Measurements from ENCODE around the gene GMEB2. TPM values are rescaled to one million over a fixed set of nuclear protein-coding genes. Genes with fewer than 3 reads are reported as not detected.
"Not testable (repeated sequence)": the region's sequence is repeated elsewhere in the genome, so short reads cannot be mapped to it uniquely, and the experiment has no call there.

The GMEB2 gene
- total RNA-seq, 2 experiments from 2014 or later: 14.0 to 14.1 TPM

DNA sequence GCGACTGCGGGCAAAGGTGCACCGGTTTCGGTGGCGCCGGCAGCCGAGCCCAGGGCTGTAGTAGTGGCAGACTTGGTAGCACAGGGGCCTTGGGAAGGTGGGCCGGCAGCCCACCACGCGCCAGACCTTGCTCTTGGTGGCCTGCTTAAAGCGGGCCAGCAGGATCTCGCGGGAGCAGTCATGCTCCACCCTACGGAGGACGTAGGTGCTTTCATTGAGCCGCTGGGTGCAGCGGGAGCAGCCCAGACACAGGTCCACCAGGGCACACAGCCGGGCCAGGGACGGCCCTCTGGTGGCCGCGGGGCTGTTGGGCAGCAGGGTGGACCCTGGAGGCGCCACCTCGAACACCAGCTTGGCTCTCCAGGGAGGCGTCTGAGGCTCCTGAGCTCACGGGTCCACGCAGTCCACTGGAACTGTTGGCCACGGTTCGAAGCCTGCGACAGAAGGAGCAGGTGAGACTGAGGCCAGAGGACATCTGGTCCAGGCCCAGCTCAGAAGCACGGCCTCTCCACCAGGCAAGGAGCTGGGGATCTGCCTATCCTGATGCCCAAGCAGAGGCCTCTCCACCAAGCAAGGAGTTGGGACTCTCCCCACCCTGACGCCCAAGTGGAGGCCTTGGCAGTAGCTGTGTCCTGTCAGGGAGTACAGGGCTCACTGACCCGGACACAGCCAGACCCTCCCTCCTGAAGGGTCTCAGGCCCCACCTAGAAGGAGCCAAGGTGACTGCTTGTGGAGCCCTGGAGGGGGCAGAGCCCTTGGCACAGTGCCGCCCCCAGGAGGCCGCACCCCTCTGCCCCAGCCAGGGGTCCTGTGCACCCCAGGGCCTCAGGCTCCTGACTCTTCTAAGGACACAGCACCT is 53.9 kb downstream of the GMEB2 start:
- ChIA-PET POLR2A (no interaction called here), CTCF (no interaction called here)
- Mint-ChIP-seq H3K27ac (peak overlapping the region; percentile 60), H3K27me3 (peaks cover 2% of the 10 kb centered on the region), H3K36me3 (ENCODE audit: low read depth) (no peaks in the 10 kb centered on the region), H3K4me1 (peaks cover 13% of the 10 kb centered on the region), H3K9me3 (ENCODE audit: low read depth) (no peaks in the 10 kb centered on the region), H3K4me3 (peak overlapping the region; percentile 70)
- DNase-seq: no peak
- no peak for ATAC-seq
- intact Hi-C loops (cut with DNase I, micrococcal nuclease): no loop called here

DNA sequence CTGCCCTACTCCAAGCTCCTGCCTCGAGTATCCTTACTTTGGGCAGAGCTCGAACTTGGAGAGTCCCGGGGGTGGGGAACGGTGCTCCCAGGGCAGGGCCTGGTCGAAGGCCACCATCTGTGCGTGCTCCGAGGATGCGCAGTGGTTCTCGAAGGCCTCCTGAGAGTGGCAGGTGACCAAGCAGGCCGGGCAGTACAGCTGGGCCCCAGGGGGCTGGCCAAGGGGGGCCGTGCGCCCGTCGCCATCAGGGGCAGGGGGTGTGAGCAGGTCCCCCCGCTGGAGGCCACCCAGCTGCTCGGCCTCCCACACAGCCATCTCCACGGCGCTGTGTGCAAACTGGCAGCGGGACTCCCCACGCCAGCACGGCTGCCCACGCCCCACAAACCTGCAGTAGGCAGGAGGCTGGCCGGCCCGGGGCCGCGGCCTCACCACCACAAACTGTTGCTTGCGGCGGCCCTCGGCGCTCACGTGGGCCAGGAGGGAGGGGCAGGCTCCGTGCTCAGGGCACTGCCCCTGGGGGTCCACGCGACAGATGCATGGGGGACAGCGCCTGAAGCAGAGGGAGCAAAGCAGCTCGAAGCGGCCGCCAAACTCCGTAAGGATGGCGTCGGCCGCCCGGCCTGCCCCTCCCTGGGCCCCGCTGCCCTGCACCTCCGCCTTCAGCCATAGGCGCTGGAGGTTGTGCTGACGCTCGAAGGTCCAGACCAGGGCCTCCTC is 54.7 kb downstream of the GMEB2 start:
- Mint-ChIP-seq H3K4me3 (no peak overlapping the region), H3K27ac (no peak overlapping the region), H3K27me3 (peaks cover 2% of the 10 kb centered on the region), H3K36me3 (ENCODE audit: low read depth) (no peaks in the 10 kb centered on the region), H3K4me1 (peaks cover 20% of the 10 kb centered on the region), H3K9me3 (ENCODE audit: low read depth) (no peaks in the 10 kb centered on the region)
- DNase-seq (no peak), ATAC-seq (no peak)
- intact Hi-C loops (cut with DNase I, micrococcal nuclease): no loop called here
- ChIA-PET POLR2A (no interaction called here), CTCF (interaction anchor here (1.0 kb wide), 1 partner anchor 35 kb away, joined by 3 read pairs; the partner anchor contains the start of gene PTK6)

DNA sequence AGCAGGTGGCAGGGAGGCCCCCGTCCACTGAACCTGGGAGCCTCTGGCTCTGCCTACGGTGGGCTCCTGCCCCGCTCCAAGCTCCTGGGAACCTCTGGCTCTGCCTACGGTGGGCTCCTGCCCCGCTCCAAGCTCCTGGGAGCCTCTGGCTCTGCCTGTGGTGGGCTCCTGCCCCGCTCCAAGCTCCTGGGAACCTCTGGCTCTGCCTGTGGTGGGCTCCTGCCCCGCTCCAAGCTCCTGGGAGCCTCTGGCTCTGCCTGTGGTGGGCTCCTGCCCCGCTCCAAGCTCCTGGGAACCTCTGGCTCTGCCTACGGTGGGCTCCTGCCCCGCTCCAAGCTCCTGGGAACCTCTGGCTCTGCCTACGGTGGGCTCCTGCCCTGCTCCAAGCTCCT is 55.8 kb downstream of the GMEB2 start:
- not testable (repeated sequence) for DNase-seq

DNA sequence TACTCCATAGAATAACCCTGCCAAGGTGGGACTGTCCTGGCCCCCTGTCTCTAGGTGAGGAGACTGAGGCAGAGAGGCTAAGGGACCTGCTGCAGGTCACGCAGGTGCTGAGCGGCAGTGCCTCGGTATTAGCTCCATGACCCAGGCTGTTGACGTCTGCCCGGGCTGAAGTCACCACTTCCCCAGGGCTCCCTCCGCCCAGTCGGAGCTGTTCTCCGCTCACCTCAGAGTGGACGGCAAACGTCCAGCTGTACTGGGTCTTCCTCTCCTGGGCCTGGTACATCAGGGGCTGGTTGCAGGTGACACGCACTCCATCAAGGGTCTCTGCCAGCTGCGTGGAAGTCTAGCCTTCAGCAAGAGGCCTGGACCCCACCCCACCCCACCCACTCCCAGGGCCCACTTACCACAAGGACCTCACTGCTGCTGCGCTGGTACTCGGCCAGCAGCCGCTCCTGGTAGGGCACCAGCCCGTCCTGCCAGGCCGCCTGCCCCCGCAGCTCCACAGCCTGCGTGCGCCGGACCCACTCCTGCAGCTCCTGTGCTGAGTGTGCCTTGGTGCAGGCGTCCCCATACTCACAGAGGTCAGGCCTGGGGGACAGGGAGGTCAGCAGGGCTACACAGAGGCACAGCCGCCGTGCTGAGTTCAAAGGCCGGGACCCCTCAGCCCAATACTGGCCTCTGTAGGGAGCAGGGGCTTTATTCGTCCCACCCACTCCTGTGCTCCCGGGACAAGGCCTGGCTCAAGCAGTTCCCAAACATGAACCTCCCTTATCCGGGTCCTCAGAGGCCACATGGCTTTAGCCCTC is 56.4 kb downstream of the GMEB2 start:
- Mint-ChIP-seq H3K9me3 (ENCODE audit: low read depth) (no peaks in the 10 kb centered on the region), H3K4me1 (peaks cover 22% of the 10 kb centered on the region), H3K4me3 (no peak overlapping the region), H3K27ac (no peak overlapping the region), H3K27me3 (no peaks in the 10 kb centered on the region), H3K36me3 (ENCODE audit: low read depth) (no peaks in the 10 kb centered on the region)
- DNase-seq (no peak), ATAC-seq (no peak)
- ChIA-PET POLR2A (no interaction called here), CTCF (no interaction called here)
- intact Hi-C loops (cut with DNase I, micrococcal nuclease): no loop called here

More for the DNA sequence above, 55.8 kb downstream of the GMEB2 start:
- H3K4me1 Mint-ChIP-seq: peaks cover 22% of the 10 kb centered on the region
- H3K36me3 Mint-ChIP-seq (ENCODE audit: low read depth); ATAC-seq; H3K27me3 Mint-ChIP-seq; POLR2A ChIA-PET; H3K4me3 Mint-ChIP-seq; H3K27ac Mint-ChIP-seq; intact Hi-C loops (cut with DNase I, micrococcal nuclease); CTCF ChIA-PET; H3K9me3 Mint-ChIP-seq (ENCODE audit: low read depth): not testable (repeated sequence)

DNA sequence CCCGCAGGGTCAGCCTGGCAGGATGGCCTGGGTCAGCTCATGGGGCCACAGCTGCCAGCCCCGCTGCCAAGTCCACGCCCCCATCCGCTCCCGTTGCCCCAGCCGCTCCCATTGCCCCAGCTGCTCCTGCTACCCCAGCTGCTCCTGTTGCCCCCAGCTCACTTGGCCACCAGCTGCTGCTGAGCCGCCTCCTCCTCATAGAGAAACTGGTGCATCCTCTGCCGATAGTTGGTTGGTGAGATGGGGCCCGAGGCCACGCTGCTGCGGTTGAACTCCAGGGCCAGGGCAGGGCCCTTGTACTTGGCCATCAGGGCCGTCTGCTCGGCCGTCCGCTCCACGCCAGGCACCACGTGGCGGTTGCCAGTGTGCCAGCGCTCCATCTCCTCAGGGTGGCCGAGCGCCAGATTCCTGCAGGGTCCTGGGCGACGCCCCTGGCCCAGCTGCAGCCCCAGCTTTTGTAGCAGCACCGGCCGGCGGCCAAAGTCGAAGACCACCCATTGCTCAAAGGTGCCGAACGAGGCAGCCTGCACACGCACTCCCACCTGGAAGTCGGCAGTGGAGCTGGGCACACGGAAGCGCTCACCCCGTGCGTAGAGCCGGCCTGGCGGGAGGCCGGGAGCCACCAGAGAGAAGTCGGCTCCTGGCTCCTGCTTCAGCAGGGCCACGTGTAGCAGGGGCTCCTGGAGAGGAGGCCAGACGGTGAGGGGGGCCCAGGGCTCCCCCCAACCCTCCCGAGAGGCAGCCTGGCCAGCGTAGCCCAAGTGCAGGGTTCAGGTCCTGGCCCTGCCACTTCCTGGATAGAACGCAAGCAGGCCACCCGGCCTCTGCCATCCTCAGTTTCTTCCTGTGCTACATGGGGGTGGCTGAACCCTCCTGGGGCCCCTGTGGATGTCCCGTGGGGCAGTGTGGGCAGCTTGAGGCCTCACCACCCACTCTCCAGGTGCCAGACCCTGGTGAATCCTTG is 57.6 kb downstream of the GMEB2 start:
- Mint-ChIP-seq H3K27ac (no peak overlapping the region), H3K4me1 (peaks cover 22% of the 10 kb centered on the region), H3K9me3 (ENCODE audit: low read depth) (no peaks in the 10 kb centered on the region), H3K36me3 (ENCODE audit: low read depth) (no peaks in the 10 kb centered on the region), H3K4me3 (no peak overlapping the region), H3K27me3 (no peaks in the 10 kb centered on the region)
- intact Hi-C loops (cut with DNase I, micrococcal nuclease): no loop called here
- ChIA-PET CTCF (interaction anchor here (0.6 to 1.5 kb wide), 3 partner anchors 73 to 442 kb away, joined by 3 to 4 read pairs (median 4); no protein-coding TSS in a partner anchor), POLR2A (interaction anchor here (0.6 to 0.7 kb wide), 2 partner anchors 12 to 260 kb away, joined by 3 read pairs; no protein-coding TSS in a partner anchor)
- ATAC-seq (no peak), DNase-seq (no peak)

DNA sequence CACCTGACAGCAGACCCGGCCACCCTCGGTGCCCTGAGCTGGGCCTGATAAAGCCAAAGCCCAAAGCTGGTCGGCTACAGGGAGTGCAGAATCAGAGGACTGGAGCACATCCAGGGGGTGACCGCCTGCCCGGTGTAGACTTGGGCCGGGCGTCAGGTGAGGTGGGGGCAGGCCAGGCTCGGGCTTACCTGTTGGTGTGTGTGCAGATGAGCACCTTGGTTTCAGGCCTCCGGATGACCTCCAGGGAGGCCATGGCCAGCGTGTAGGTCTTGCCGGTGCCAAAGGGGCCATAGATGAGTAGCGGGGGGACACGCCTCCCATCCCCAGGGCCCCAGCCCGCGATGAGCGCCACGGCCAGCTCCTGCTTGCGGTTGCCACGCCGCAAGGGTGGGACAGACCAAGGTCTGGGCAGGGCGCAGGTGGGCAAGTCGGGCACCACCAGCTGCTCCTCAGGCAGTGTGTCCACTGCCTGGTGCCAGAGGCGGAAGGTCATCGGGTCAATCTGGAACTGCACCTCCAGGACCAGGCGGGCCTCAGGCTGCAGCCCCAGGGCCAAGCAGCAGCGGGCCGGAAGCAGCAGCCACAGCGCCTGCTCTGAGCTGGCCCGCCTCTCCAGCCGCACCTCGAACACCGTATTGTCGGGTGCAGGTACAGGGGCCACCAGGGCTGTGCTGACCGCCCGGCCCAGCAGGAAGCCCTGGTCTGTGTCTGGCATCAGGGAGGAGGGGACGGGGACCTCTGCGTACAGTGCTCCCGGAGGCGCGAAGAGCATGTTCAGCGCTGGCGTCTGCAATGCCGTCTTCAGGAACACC is 58.5 kb downstream of the GMEB2 start:
- Mint-ChIP-seq H3K27ac (no peak overlapping the region), H3K27me3 (no peaks in the 10 kb centered on the region), H3K9me3 (ENCODE audit: low read depth) (no peaks in the 10 kb centered on the region), H3K36me3 (ENCODE audit: low read depth) (no peaks in the 10 kb centered on the region), H3K4me3 (peak overlapping the region; percentile 1), H3K4me1 (peaks cover 22% of the 10 kb centered on the region)
- intact Hi-C loops (cut with DNase I, micrococcal nuclease): no loop called here
- CTCF ChIA-PET: interaction anchor here (0.6 to 1.5 kb wide), 3 partner anchors 13 to 441 kb away, joined by 3 to 6 read pairs (median 4); no protein-coding TSS in a partner anchor
- ATAC-seq (no peak), DNase-seq (no peak)
- POLR2A ChIA-PET: interaction anchor here (0.7 kb wide), 1 partner anchor 13 kb away, joined by 3 read pairs; no protein-coding TSS in a partner anchor

DNA sequence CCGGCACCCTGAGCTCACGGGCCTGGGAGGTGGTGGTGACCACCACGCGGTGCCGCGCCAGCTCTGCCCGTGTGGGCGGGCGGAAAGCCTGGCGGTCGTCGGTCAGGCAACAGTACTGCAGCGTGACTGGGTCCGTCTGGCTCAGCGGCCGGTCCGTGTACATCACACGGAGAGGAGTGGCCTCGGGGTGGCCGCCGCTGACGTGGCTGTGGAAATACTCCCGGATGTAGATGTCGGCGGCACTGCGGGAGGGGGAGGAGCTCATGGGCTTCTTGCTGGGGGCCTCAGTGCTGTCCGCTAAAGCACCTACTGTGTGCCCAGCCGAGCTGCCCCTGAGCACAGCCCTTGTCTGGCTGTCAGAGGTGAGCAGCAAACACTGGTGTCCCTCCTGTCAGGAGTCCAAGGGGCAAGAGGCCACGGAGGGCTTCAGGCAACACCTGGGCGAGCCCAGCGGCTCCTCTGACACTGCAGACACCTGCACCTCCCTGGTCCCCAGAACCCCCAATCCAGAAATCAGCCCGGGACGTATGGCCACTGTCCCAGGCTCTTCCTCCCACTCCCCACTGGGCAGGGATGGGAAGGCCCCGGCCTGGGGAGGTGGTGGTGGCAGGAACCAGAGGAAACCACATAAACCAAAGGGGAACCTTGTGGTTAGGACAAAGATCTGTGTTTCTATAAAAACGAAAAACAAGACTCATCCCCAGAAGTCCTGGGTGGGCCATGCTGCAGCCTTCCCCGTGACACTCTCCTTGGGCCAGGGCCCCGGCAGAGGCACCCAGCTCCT is 59.3 kb downstream of the GMEB2 start:
- H3K27ac Mint-ChIP-seq: no peak overlapping the region
- CTCF ChIA-PET: interaction anchor here (1.0 to 1.5 kb wide), 3 partner anchors 12 to 72 kb away, joined by 4 to 6 read pairs (median 4); no protein-coding TSS in a partner anchor

DNA sequence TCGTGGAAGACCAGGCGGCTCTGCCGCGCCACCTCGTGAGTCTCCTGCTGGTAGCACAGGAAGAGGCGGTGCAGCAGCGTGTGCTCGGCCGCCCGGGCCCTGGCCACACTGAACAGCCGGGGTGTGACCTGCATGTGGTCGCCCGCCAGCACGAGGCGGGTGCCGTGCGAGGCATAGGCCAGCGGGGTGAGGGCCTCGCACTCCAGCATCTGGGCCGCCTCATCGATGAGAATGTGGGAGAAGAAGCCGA is 59.8 kb downstream of the GMEB2 start:
- Mint-ChIP-seq H3K4me1 (peaks cover 22% of the 10 kb centered on the region), H3K36me3 (ENCODE audit: low read depth) (no peaks in the 10 kb centered on the region), H3K27ac (no peak overlapping the region), H3K27me3 (no peaks in the 10 kb centered on the region), H3K4me3 (no peak overlapping the region), H3K9me3 (ENCODE audit: low read depth) (no peaks in the 10 kb centered on the region)
- ChIA-PET POLR2A (interaction anchor here (0.7 kb wide), 1 partner anchor 481 kb away, joined by 3 read pairs; no protein-coding TSS in a partner anchor), CTCF (interaction anchor here (0.9 to 1.0 kb wide), 2 partner anchors 29 to 130 kb away, joined by 4 to 5 read pairs; no protein-coding TSS in a partner anchor)
- DNase-seq (no peak), ATAC-seq (no peak)
- intact Hi-C loops (cut with DNase I, micrococcal nuclease): no loop called here

More for the DNA sequence above, 59.3 kb downstream of the GMEB2 start:
- DNase-seq: peak; percentile 76
- H3K9me3 Mint-ChIP-seq (ENCODE audit: low read depth): no peaks in the 10 kb centered on the region
- intact Hi-C loops (cut with DNase I, micrococcal nuclease): no loop called here
- H3K36me3 Mint-ChIP-seq (ENCODE audit: low read depth): no peaks in the 10 kb centered on the region
- POLR2A ChIA-PET: interaction anchor here (0.6 to 0.7 kb wide), 2 partner anchors 295 to 481 kb away, joined by 3 read pairs; partner anchors contain the start of gene ARFGAP1
- H3K4me3 Mint-ChIP-seq: peak overlapping the region; percentile 1
- peaks cover 22% of the 10 kb centered on the region for H3K4me1 Mint-ChIP-seq
- ATAC-seq: peak; percentile 82
- no peaks in the 10 kb centered on the region for H3K27me3 Mint-ChIP-seq

DNA sequence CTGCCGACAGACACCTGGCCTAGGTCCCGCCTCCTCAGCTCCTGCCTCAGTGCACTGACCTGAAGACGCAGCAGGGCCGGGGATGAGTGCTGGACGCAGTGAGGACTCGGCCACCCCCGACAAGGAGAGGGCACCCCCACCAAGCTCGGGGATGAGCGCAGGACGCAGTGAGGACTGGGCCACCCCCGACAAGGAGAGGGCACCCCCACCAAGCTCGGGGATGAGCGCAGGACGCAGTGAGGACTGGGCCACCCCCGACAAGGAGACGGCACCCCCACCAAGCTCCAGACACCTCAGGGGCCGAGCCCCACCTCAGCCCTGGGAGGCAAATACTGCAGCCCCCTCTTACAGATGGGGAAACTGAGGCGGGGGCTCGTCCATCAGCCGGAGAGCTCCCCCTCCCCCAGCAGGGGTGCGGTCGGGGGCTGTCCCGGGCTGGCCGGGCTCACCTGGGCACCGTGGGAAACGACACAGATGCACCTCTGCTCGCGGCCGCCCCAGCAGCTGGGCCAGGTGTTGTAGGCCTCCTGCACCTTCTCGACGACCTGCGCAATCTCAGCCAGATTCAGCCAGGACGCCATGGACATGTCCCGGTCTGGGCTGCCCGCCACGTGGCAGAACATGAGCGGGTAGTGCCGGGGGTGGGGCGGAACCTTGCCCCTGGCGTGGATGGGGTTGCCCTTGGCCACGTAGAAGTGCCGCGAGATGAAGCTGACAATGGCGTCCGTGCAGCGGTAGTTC is 60.3 kb downstream of the GMEB2 start:
- Mint-ChIP-seq H3K27me3 (no peaks in the 10 kb centered on the region), H3K4me1 (peaks cover 22% of the 10 kb centered on the region), H3K4me3 (no peak overlapping the region), H3K9me3 (ENCODE audit: low read depth) (no peaks in the 10 kb centered on the region), H3K27ac (no peak overlapping the region), H3K36me3 (ENCODE audit: low read depth) (no peaks in the 10 kb centered on the region)
- ChIA-PET POLR2A (no interaction called here), CTCF (interaction anchor here (0.9 to 1.0 kb wide), 2 partner anchors 28 to 129 kb away, joined by 4 to 5 read pairs; no protein-coding TSS in a partner anchor)
- DNase-seq: no peak
- intact Hi-C loops (cut with DNase I, micrococcal nuclease): no loop called here
- no peak for ATAC-seq

All from activated CD4-positive, alpha-beta T cell treated with anti-CD3 and anti-CD28 coated beads for 36 hours (primary cell).